ENCODE measurements around the gene FBN1. TPM values are rescaled to one million over a fixed set of nuclear protein-coding genes. Genes with fewer than 3 reads are reported as not detected.

The FBN1 gene
- total RNA-seq, 1 donor = 1,556 TPM

- Histone ChIP-seq H2AFZ (ENCODE audit: low read length) (no peak overlapping the region), H3K9me3 (ENCODE audit: low read depth, low read length) (no peaks in the 10 kb centered on the region), H3K79me2 (ENCODE audit: insufficient read depth, low read length) (no peaks in the 10 kb centered on the region), H3K27ac (ENCODE audit: low read depth, low read length) (no peak overlapping the region), H3K36me3 (ENCODE audit: insufficient read depth, low read length) (no peaks in the 10 kb centered on the region), H3K27me3 (ENCODE audit: insufficient read depth, low read length) (no peaks in the 10 kb centered on the region), H3K4me1 (ENCODE audit: insufficient read depth, low read length) (peaks cover 6% of the 10 kb centered on the region), H4K20me1 (ENCODE audit: insufficient read depth, low read length) (no peaks in the 10 kb centered on the region), H3K4me3 (ENCODE audit: insufficient read depth, low read length) (no peak overlapping the region), H3K4me2 (ENCODE audit: insufficient read depth, low read length) (no peak overlapping the region)
- TF ChIP-seq, protein P1, sequence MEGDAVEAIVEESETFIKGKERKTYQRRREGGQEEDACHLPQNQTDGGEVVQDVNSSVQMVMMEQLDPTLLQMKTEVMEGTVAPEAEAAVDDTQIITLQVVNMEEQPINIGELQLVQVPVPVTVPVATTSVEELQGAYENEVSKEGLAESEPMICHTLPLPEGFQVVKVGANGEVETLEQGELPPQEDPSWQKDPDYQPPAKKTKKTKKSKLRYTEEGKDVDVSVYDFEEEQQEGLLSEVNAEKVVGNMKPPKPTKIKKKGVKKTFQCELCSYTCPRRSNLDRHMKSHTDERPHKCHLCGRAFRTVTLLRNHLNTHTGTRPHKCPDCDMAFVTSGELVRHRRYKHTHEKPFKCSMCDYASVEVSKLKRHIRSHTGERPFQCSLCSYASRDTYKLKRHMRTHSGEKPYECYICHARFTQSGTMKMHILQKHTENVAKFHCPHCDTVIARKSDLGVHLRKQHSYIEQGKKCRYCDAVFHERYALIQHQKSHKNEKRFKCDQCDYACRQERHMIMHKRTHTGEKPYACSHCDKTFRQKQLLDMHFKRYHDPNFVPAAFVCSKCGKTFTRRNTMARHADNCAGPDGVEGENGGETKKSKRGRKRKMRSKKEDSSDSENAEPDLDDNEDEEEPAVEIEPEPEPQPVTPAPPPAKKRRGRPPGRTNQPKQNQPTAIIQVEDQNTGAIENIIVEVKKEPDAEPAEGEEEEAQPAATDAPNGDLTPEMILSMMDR (IDR thresholded peaks at IDR 0.05; ENCODE audit: extremely low read depth, low read depth, low read length) = no peak
- DNase-seq (ENCODE audit: insufficient read length, low spot score, missing footprints) = no peak
Observed at GRCh38 chr15:48652510-48653076, 7.1 kb upstream of the FBN1 start.

DNA sequence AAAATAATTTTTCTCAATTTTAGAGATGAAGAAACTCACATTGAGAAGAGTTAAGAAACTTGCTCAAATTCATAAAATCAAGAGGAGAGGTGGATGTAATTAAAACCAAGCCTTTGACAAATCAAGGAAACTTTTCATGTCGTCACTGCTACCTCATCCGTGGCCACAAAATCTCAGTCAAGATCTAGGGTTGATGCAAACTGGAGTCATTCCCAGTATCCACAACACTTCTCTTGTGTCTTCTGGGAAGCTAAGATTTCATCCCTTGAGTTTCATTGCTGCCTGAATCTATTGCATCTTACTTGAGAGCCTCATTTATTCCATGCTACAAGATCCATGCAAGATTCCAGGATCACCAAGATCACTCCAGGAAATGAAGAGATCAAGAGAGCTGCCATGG, 5.4 kb upstream of the FBN1 start:
- DNase-seq (ENCODE audit: insufficient read length, low spot score, missing footprints) = no peak
- Histone ChIP-seq H4K20me1 (ENCODE audit: insufficient read depth, low read length) (no peaks in the 10 kb centered on the region), H3K36me3 (ENCODE audit: insufficient read depth, low read length) (no peaks in the 10 kb centered on the region)

DNA sequence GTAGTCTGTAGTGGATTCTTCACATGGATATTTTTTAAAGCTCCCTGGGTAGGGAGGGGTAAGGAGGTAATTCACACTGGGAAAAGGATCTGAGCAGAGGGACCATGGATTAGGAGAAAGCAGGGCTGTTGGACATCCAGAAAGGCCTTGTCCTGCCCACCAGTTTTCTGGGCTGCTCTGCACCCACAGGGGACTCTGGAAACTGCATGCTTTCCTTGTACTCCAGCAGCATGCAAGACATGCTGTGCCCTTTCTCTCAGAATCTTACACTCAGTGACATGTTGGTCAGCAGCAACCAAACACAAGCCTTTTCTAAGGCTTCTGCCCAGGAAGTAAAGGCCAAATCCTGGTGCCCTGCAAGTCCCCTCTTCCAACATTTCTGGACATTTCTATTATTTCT, 2.5 kb upstream of the FBN1 start:
- no peak overlapping the region for H3K4me2 ChIP-seq (ENCODE audit: insufficient read depth, low read length)
- TF ChIP-seq, protein P1 (IDR thresholded peaks at IDR 0.05; ENCODE audit: extremely low read depth, low read depth, low read length) = peak; percentile 42
- peak overlapping the region; percentile 62 for H2AFZ ChIP-seq (ENCODE audit: low read length)
- H3K4me1 ChIP-seq (ENCODE audit: insufficient read depth, low read length) = peaks cover 18% of the 10 kb centered on the region
- peaks cover 37% of the 10 kb centered on the region for H3K79me2 ChIP-seq (ENCODE audit: insufficient read depth, low read length)
- no peak overlapping the region for H3K4me3 ChIP-seq (ENCODE audit: insufficient read depth, low read length)
- H3K27ac ChIP-seq (ENCODE audit: low read depth, low read length) = no peak overlapping the region
- H4K20me1 ChIP-seq (ENCODE audit: insufficient read depth, low read length) = peaks cover 16% of the 10 kb centered on the region
- H3K27me3 ChIP-seq (ENCODE audit: insufficient read depth, low read length) = no peaks in the 10 kb centered on the region
- peak; percentile 77 for DNase-seq (ENCODE audit: insufficient read length, low spot score, missing footprints)
- H3K36me3 ChIP-seq (ENCODE audit: insufficient read depth, low read length) = peaks cover 10% of the 10 kb centered on the region
- H3K9me3 ChIP-seq (ENCODE audit: low read depth, low read length) = no peaks in the 10 kb centered on the region

More for the DNA sequence above, 5.4 kb upstream of the FBN1 start:
- TF ChIP-seq, protein P1 (IDR thresholded peaks at IDR 0.05; ENCODE audit: extremely low read depth, low read depth, low read length) = no peak
- Histone ChIP-seq H3K4me3 (ENCODE audit: insufficient read depth, low read length) (no peak overlapping the region), H3K27ac (ENCODE audit: low read depth, low read length) (no peak overlapping the region), H3K79me2 (ENCODE audit: insufficient read depth, low read length) (peaks cover 10% of the 10 kb centered on the region), H3K9me3 (ENCODE audit: low read depth, low read length) (no peaks in the 10 kb centered on the region), H3K4me1 (ENCODE audit: insufficient read depth, low read length) (peaks cover 18% of the 10 kb centered on the region), H3K27me3 (ENCODE audit: insufficient read depth, low read length) (no peaks in the 10 kb centered on the region), H3K4me2 (ENCODE audit: insufficient read depth, low read length) (no peak overlapping the region), H2AFZ (ENCODE audit: low read length) (no peak overlapping the region)

GRCh38 chr15:48646331-48646730, 822 bp upstream of the FBN1 start:
- Histone ChIP-seq H3K36me3 (ENCODE audit: insufficient read depth, low read length) (peaks cover 24% of the 10 kb centered on the region), H3K4me1 (ENCODE audit: insufficient read depth, low read length) (peaks cover 29% of the 10 kb centered on the region), H3K4me2 (ENCODE audit: insufficient read depth, low read length) (peak overlapping the region; percentile 91), H3K79me2 (ENCODE audit: insufficient read depth, low read length) (peaks cover 52% of the 10 kb centered on the region), H2AFZ (ENCODE audit: low read length) (peak overlapping the region; percentile 84), H4K20me1 (ENCODE audit: insufficient read depth, low read length) (peaks cover 26% of the 10 kb centered on the region), H3K27ac (ENCODE audit: low read depth, low read length) (peak overlapping the region; percentile 94), H3K4me3 (ENCODE audit: insufficient read depth, low read length) (peak overlapping the region; percentile 93), H3K9me3 (ENCODE audit: low read depth, low read length) (no peaks in the 10 kb centered on the region), H3K27me3 (ENCODE audit: insufficient read depth, low read length) (no peaks in the 10 kb centered on the region)
- TF ChIP-seq, protein P1 (IDR thresholded peaks at IDR 0.05; ENCODE audit: extremely low read depth, low read depth, low read length) = no peak
- DNase-seq (ENCODE audit: insufficient read length, low spot score, missing footprints) = no peak
